Gastrocnemius medialis (tissue), 4 donors: ENCODE data around the gene ERC2. TPM values are rescaled to one million over a fixed set of nuclear protein-coding genes. Genes with fewer than 3 reads are reported as not detected.

ENCODE experiments used
- ATAC-seq, 2 donors: fragments of 150-250 bp; one replicate each; pipeline ENCODE4 v1.9.1; 2016
- DNase-seq, 2 donors: peaks; one replicate each; pipeline ENCODE4 v3.0.0-alpha.2; 2019
- H3K27ac ChIP-seq, 4 donors: fragments of 200-600 bp; sonication (generic); 1 replicate in 1 of 4; 2 replicates in 3 of 4; pipeline ENCODE4 v1.5.1; 2016 to 2018; ENCODE audit warnings: mild to moderate bottlenecking in 2 of 4, moderate library complexity in 1 of 4
- H3K27me3 ChIP-seq, 3 donors: fragments of 200-600 bp; sonication (generic) in 2 of 3; 1 replicate in 1 of 3; 2 replicates in 2 of 3; pipeline versions ENCODE4 v1.5.1 to v1.6.0; 2016 to 2019; ENCODE audit warnings: mild to moderate bottlenecking in 1 of 3, moderate library complexity in 1 of 3
- H3K36me3 ChIP-seq, 2 donors: fragments of 200-600 bp; sonication (generic) in 1 of 2; one replicate each; pipeline ENCODE4 v1.5.1; 2017 to 2018
- H3K4me1 ChIP-seq, 2 donors: fragments of 200-600 bp; sonication (generic) in 1 of 2; one replicate each; pipeline ENCODE4 v1.5.1; 2016 to 2017; ENCODE audit warnings: mild to moderate bottlenecking in 2 of 2
- H3K4me3 ChIP-seq, 4 donors: fragments of 200-600 bp; sonication (generic) in 3 of 4; 1 replicate in 1 of 4; 2 replicates in 3 of 4; pipeline ENCODE4 v1.5.1; 2016 to 2019; ENCODE audit warnings: mild to moderate bottlenecking in 2 of 4
- H3K9me3 ChIP-seq, 3 donors: fragments of 200-600 bp; sonication (generic) in 2 of 3; 1 replicate in 1 of 3; 2 replicates in 2 of 3; pipeline ENCODE4 v1.5.1; 2016 to 2019
- CTCF ChIP-seq, 5 experiments: fragments of 450-650 bp in 3 of 5; fragments of 200-600 bp in 2 of 5; sonication (generic) in 2 of 5; IDR thresholded peaks in 4 of 5; conservative IDR thresholded peaks in 1 of 5; 1 replicate in 4 of 5; 2 replicates in 1 of 5; pipeline ENCODE4 v1.5.1; 2016 to 2019; ENCODE audit warnings: antibody characterized with exemption in 5 of 5, mild to moderate bottlenecking in 3 of 5, moderate library complexity in 3 of 5
- POLR2A ChIP-seq, 2 donors: fragments of 450-650 bp; IDR thresholded peaks; one replicate each; pipeline ENCODE4 v1.6.1; 2017; ENCODE audit warnings: antibody characterized with exemption in 2 of 2, mild to moderate bottlenecking in 2 of 2, moderate library complexity in 2 of 2
- in situ Hi-C, 4 donors: fragments of 200-750 bp; cut with MboI; loops; one replicate each; pipeline versions ENCODE4 v1.15.0 to v1.8.0; 2017; ENCODE audit warnings: low sequenced_read_pairs in 4 of 4
- intact Hi-C: fragments of 100-400 bp; cut with DNase I; formaldehyde crosslinking; loops from one replicate; pipeline ENCODE4 v1.15.1; 2023; ENCODE audit warnings: low total_unique reads
- total RNA-seq, 4 donors: library from RNA; depleted of rRNA; stranded (reverse); fragments of >200 nt; gene quantifications; one replicate each; pipeline versions ENCODE4 v1.1.0 to v1.2.3, GENCODE V29; 2016

ERC2 gene
- total RNA-seq, 4 donors from 2014 or later = not detected

- intact Hi-C loops = no loop called here
- Histone ChIP-seq H3K4me3 (no peak overlapping the region), H3K27me3 (no peaks in the 10 kb centered on the region), H3K4me1 (no peaks in the 10 kb centered on the region), H3K9me3 (no peaks in the 10 kb centered on the region), H3K36me3 (no peaks in the 10 kb centered on the region), H3K27ac (no peak overlapping the region)
- in situ Hi-C loops = no loop called here
- no peak for TF ChIP-seq POLR2A (IDR thresholded peaks at IDR 0.05)
- no peak for TF ChIP-seq CTCF (IDR thresholded peaks at IDR 0.05 in 4 of 5, conservative IDR thresholded peaks at IDR 0.05 in 1 of 5)
- ATAC-seq = no peak
- DNase-seq = no peak
These were observed 908.5 kb downstream of the ERC2 start for GRCh38 chr3:55559500-55560423.

GRCh38 chr3:55558316-55558715, 910.0 kb downstream of the ERC2 start:
- Histone ChIP-seq H3K36me3 (no peaks in the 10 kb centered on the region), H3K4me1 (no peaks in the 10 kb centered on the region), H3K27ac (no peak overlapping the region), H3K4me3 (no peak overlapping the region), H3K9me3 (no peaks in the 10 kb centered on the region), H3K27me3 (no peaks in the 10 kb centered on the region)
- ATAC-seq (no peak), DNase-seq (no peak)
- intact Hi-C loops = no loop called here
- TF ChIP-seq POLR2A (IDR thresholded peaks at IDR 0.05) (no peak), CTCF (IDR thresholded peaks at IDR 0.05 in 4 of 5, conservative IDR thresholded peaks at IDR 0.05 in 1 of 5) (no peak)
- in situ Hi-C loops = no loop called here

GRCh38 chr3:55557549-55557948, 910.7 kb downstream of the ERC2 start:
- in situ Hi-C loops = no loop called here
- Histone ChIP-seq H3K4me1 (no peaks in the 10 kb centered on the region), H3K36me3 (no peaks in the 10 kb centered on the region), H3K9me3 (no peaks in the 10 kb centered on the region), H3K27me3 (no peaks in the 10 kb centered on the region), H3K4me3 (no peak overlapping the region), H3K27ac (no peak overlapping the region)
- DNase-seq (no peak), ATAC-seq (no peak)
- intact Hi-C loops = no loop called here
- TF ChIP-seq CTCF (IDR thresholded peaks at IDR 0.05 in 4 of 5, conservative IDR thresholded peaks at IDR 0.05 in 1 of 5) (no peak), POLR2A (IDR thresholded peaks at IDR 0.05) (no peak)

- DNase-seq = no peak
- in situ Hi-C loops = no loop called here
These were observed 911.4 kb downstream of the ERC2 start for GRCh38 chr3:55556619-55557537.

More at GRCh38 chr3:55556619-55557537, 911.4 kb downstream of the ERC2 start:
- Histone ChIP-seq H3K36me3 (no peaks in the 10 kb centered on the region), H3K27ac (no peak overlapping the region), H3K9me3 (no peaks in the 10 kb centered on the region), H3K27me3 (no peaks in the 10 kb centered on the region), H3K4me3 (no peak overlapping the region), H3K4me1 (no peaks in the 10 kb centered on the region)
- ATAC-seq = no peak
- intact Hi-C loops = no loop called here
- TF ChIP-seq POLR2A (IDR thresholded peaks at IDR 0.05) = no peak
